ENCODE data around the gene CALHM4. TPM values are rescaled to one million over a fixed set of nuclear protein-coding genes. Genes with fewer than 3 reads are reported as not detected.

The CALHM4 gene
- total and polyA plus RNA-seq, 2 donors (not counting 1 experiment from before 2014, with no cell fraction given), result not detected

DNA sequence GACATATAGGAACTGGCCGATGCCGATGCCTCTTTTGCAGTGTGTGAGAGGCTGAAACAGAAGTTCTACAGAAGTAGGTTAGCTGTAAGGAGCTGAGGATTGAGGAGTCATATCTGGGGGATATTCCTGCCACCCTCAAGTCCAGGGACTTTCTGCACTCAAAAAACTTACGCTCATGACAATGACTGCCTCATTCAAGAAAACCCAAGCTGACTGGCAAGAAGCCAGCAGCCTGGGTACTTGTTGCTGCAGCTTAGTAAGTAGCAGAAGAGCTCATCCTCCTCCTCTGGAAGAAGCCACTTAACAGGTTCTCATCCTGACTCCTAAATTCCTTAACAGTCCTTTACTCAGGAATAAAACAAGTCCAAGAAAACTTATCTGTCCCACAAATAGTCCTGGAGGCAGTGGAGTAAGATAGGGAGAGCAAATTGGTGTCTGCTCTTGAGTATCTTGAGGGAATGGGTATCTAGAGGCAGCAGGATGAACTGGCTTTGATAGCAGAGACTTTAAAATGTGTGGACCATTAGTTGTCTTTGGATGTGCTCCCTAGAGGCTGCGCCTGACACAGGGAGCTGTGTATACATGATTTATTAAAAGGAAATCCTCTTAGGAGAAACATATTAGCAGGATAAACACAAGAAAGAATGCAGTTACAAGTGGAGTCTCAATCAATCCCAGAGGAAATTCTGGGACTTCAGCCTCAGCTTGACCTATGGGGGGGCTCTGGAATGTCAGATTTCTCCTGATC, 34.8 kb upstream of the CALHM4 start:
- Histone ChIP-seq H3K4me2 (ENCODE audit: extremely low read depth, insufficient read depth, low read length) (no peak overlapping the region), H3K4me1 (ENCODE audit: control insufficient read depth, extremely low read depth, insufficient read depth, low read length) (no peaks in the 10 kb centered on the region), H3K27ac (ENCODE audit: insufficient read depth, low read length) (no peak overlapping the region), H4K20me1 (ENCODE audit: control insufficient read depth, extremely low read depth, insufficient read depth, low read length) (no peaks in the 10 kb centered on the region), H3K79me2 (ENCODE audit: control insufficient read depth, insufficient read depth, low read length) (peaks cover 4% of the 10 kb centered on the region), H3K36me3 (ENCODE audit: control insufficient read depth, insufficient read depth, low read length) (peaks cover 2% of the 10 kb centered on the region), H3K27me3 (ENCODE audit: control insufficient read depth, insufficient read depth, low read length) (no peaks in the 10 kb centered on the region), H3K9ac (ENCODE audit: insufficient read depth, low read length) (no peak overlapping the region), H3K4me3 (replicated peaks in 1 of 4; ENCODE audit: control extremely low read depth in 1 of 4, insufficient read depth in 1 of 4, low read depth in 3 of 4, low read length in 4 of 4) (no peak overlapping the region), H2AFZ (ENCODE audit: low read length) (no peak overlapping the region), H3K9me3 (ENCODE audit: control insufficient read depth, insufficient read depth, low read depth, low read length) (no peaks in the 10 kb centered on the region)
- TF ChIP-seq EZH2 (IDR thresholded peaks at IDR 0.05; ENCODE audit: low read length, missing control alignments), result no peak
- TF ChIP-seq, protein P1, sequence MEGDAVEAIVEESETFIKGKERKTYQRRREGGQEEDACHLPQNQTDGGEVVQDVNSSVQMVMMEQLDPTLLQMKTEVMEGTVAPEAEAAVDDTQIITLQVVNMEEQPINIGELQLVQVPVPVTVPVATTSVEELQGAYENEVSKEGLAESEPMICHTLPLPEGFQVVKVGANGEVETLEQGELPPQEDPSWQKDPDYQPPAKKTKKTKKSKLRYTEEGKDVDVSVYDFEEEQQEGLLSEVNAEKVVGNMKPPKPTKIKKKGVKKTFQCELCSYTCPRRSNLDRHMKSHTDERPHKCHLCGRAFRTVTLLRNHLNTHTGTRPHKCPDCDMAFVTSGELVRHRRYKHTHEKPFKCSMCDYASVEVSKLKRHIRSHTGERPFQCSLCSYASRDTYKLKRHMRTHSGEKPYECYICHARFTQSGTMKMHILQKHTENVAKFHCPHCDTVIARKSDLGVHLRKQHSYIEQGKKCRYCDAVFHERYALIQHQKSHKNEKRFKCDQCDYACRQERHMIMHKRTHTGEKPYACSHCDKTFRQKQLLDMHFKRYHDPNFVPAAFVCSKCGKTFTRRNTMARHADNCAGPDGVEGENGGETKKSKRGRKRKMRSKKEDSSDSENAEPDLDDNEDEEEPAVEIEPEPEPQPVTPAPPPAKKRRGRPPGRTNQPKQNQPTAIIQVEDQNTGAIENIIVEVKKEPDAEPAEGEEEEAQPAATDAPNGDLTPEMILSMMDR (conservative IDR thresholded peaks at IDR 0.05 in 1 of 2, IDR thresholded peaks at IDR 0.05 in 1 of 2; ENCODE audit: low read depth in 1 of 2, low read length in 2 of 2), result no peak
- peak in 1 of 2 donors; percentile 15 for DNase-seq (ENCODE audit: low read depth in 2 of 2)

DNA sequence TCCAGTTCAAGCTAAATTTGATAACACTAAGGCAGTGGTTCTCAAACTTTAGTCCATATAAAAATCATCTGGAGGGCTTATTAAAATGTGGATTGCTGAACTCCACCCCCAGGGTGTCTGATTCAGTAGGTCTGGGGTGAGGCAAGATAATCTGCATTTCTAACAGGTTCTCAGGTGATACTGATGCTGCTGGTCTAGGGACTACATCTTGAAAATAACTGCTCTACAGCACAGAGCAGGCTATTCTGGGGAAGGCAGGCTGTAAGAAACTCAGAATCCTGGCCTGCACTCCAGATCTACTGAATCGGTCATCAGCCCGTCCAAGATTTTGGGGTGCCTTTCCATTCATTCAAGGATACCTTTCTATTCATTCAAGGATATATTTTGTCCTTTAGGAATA, 30.7 kb upstream of the CALHM4 start:
- H3K4me2 ChIP-seq (ENCODE audit: extremely low read depth, insufficient read depth, low read length), result no peak overlapping the region
- H3K27me3 ChIP-seq (ENCODE audit: control insufficient read depth, insufficient read depth, low read length), result no peaks in the 10 kb centered on the region
- TF ChIP-seq EZH2 (IDR thresholded peaks at IDR 0.05; ENCODE audit: low read length, missing control alignments), result no peak
- no peak overlapping the region for H3K27ac ChIP-seq (ENCODE audit: insufficient read depth, low read length)
- H3K9me3 ChIP-seq (ENCODE audit: control insufficient read depth, insufficient read depth, low read depth, low read length), result no peaks in the 10 kb centered on the region
- H3K36me3 ChIP-seq (ENCODE audit: control insufficient read depth, insufficient read depth, low read length), result no peaks in the 10 kb centered on the region
- H2AFZ ChIP-seq (ENCODE audit: low read length), result no peak overlapping the region
- H3K79me2 ChIP-seq (ENCODE audit: control insufficient read depth, insufficient read depth, low read length), result no peaks in the 10 kb centered on the region
- no peak overlapping the region for H3K9ac ChIP-seq (ENCODE audit: insufficient read depth, low read length)
- H3K4me3 ChIP-seq (replicated peaks in 1 of 4; ENCODE audit: control extremely low read depth in 1 of 4, insufficient read depth in 1 of 4, low read depth in 3 of 4, low read length in 4 of 4), result no peak overlapping the region
- no peak for DNase-seq (ENCODE audit: low read depth in 2 of 2)
- no peaks in the 10 kb centered on the region for H4K20me1 ChIP-seq (ENCODE audit: control insufficient read depth, extremely low read depth, insufficient read depth, low read length)
- no peaks in the 10 kb centered on the region for H3K4me1 ChIP-seq (ENCODE audit: control insufficient read depth, extremely low read depth, insufficient read depth, low read length)

DNA sequence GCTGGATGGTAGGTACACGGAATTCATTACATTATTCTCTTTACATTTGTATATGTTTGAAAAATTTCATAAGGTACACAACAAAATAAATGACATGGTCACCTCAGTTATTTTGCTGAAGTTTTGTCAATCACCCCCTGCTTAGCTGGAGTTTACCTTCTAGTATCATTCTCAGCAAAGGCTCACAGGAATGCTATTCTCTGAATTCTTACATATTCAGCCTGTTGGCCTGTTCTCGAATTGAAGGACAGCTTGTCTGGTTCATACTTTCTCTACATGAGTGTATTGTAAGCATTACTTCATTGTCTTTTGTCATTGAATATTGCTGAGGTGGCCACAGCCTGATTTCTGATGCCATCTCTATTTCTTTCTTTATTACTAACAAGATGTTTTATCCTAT, 29.3 kb upstream of the CALHM4 start:
- Histone ChIP-seq H4K20me1 (ENCODE audit: control insufficient read depth, extremely low read depth, insufficient read depth, low read length) (no peaks in the 10 kb centered on the region), H3K4me2 (ENCODE audit: extremely low read depth, insufficient read depth, low read length) (no peak overlapping the region), H3K27me3 (ENCODE audit: control insufficient read depth, insufficient read depth, low read length) (no peaks in the 10 kb centered on the region), H3K79me2 (ENCODE audit: control insufficient read depth, insufficient read depth, low read length) (no peaks in the 10 kb centered on the region), H3K4me3 (replicated peaks in 1 of 4; ENCODE audit: control extremely low read depth in 1 of 4, insufficient read depth in 1 of 4, low read depth in 3 of 4, low read length in 4 of 4) (no peak overlapping the region), H2AFZ (ENCODE audit: low read length) (no peak overlapping the region), H3K36me3 (ENCODE audit: control insufficient read depth, insufficient read depth, low read length) (no peaks in the 10 kb centered on the region), H3K4me1 (ENCODE audit: control insufficient read depth, extremely low read depth, insufficient read depth, low read length) (peaks cover under 1% of the 10 kb centered on the region), H3K9me3 (ENCODE audit: control insufficient read depth, insufficient read depth, low read depth, low read length) (no peaks in the 10 kb centered on the region), H3K9ac (ENCODE audit: insufficient read depth, low read length) (no peak overlapping the region), H3K27ac (ENCODE audit: insufficient read depth, low read length) (no peak overlapping the region)
- no peak for DNase-seq (ENCODE audit: low read depth in 2 of 2)
- no peak for TF ChIP-seq EZH2 (IDR thresholded peaks at IDR 0.05; ENCODE audit: low read length, missing control alignments)
- TF ChIP-seq, protein P1 (conservative IDR thresholded peaks at IDR 0.05 in 1 of 2, IDR thresholded peaks at IDR 0.05 in 1 of 2; ENCODE audit: low read depth in 1 of 2, low read length in 2 of 2), result no peak

All from fibroblast of lung (primary cell).